RCC 7860 (cell line): Measurements from ENCODE around the gene CTDSP2.
A peak's percentile ranks its signal among the peaks of the same experiment; 100 is the strongest.

ENCODE experiments used
- DNase-seq: peaks from one replicate; pipeline ENCODE4 v3.0.0-alpha.2; 2015; ENCODE audit warnings: low spot score
- FAIRE-seq: peaks from 2 replicates; lab custom pipeline; 2012; peaks lifted over from hg19 to GRCh38; lab: Jason Lieb, UNC

The CTDSP2 gene

DNA sequence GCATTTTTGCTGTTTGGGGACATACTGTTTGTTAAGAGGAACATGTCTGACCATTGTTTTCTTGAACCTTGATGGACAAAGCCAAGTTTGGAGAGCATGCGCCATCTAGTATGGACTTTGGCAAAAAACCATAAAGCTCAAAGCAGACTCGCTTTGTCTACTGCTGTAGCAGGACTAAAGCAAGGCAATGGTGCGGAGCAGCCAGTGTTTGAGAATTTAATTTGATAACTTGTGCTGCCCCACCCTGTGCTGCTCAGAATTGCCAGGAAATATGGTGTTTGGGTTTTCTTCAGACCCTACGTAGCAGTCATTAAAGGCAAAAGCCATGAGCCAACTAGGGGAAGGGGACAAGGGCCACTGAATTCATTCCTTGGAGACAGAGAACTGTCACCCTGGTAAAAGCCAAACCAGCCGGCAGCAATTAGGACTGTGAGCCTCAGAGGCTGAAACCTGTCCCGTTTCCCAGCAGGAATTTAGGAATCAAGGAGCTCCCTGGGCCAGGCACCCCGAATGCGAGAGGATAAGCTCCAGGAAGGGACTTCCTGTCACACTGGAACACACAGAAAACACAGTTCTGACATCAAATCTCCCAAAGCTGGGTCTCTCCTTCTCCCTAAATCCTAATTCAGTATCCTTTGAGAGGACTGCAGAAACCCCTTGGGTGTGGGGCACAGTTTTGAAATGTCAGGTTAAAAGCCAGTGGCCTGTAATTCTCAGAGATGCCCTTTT, 29.1 kb downstream of the CTDSP2 start:
- FAIRE-seq, result no peak
- DNase-seq, result no peak

DNA sequence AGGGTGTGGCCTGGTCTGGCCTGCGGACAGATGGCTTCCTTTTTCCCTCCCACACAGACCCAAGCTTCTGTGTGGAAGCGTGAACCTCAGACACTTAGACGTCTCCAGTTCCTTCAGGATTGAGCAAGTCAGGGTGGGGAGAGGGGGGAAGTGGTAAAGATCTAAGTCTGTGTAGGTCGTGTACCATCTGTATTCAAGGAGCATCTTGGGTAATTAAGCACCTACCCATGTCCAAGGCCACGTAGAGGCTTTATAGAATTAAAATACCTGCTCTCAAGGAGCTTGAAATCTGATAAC, 29.7 kb downstream of the CTDSP2 start:
- DNase-seq (no peak), FAIRE-seq (no peak)

DNA sequence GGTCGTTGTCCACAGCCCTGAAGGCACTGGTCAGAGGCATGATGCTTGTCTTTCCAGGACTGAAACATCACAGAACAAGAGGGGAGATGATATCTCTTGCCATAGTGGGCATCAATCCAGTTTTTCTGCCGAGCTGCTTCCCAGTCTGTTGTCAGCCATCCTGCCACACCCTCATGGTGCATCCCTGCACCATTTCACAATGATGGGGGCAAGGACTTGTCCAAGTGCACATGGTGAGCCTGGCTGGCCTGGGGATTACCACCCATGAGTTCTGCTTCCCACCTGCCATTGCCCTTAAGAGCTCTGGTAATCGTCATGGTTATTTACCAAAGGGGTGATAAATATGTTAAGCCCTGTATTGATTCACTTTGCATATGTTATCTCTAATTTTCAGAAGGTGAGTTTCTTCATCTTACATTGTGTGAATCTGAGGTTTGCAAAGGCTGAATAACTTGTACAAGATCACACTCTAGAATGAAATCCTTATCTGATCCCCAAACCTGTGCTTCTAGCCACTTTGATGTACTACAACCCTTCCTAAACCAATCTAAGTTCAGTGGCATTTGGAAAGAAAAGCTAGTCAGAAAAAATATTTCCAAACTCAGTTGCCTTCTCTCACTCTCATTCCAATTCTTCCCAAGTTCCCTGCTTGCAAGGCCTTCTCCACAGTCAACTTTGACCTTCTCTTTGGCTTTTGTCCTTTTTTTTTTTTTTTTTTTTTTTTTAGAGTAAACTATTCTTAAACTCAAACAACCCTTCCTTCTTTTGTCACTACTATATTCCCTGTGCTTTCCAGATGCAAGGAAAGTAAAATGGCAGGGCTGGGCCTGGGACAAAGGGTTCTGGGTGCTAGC, 30.3 kb downstream of the CTDSP2 start:
- DNase-seq, result no peak
- no peak for FAIRE-seq

DNA sequence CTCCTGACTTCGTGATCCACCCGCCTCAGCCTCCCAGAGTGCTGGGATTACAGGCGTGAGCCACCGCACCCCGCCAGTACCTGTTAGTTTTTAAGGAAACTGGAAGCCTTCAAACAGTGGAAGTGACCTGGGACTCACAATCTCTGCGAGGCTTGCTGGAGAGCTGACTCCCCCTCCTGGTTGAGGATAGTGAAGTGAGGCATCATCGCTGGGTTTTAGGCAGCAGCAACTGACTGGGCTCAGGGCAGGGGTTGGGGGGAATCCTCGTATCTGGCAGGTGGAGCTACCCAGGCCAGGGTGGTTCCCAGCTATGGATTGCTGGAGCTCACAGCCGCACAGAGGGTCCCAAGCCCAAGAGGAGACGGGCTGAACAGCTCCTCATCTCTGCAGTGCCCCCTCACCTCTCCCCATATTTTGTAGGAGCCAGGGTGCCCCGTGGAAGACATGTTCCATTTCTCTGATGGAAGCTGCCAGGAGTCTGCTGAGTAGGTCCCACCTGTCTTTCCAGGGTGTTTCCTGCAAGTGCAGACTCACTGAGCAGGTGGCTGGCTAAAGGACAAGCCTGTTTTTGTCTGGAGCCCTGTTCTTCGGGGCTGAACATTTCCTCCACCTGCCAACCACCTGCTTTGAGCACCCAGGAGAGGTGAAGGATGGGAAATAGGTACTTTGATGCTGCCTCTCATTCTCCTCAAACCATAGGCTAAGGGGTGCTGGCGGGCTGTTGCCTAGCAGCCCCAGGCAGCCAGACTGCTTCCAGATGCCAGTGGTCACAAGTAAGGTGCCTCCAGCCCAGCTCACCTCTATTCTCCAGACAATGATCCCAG, 31.1 kb downstream of the CTDSP2 start:
- FAIRE-seq (no peak), DNase-seq (no peak)

DNA sequence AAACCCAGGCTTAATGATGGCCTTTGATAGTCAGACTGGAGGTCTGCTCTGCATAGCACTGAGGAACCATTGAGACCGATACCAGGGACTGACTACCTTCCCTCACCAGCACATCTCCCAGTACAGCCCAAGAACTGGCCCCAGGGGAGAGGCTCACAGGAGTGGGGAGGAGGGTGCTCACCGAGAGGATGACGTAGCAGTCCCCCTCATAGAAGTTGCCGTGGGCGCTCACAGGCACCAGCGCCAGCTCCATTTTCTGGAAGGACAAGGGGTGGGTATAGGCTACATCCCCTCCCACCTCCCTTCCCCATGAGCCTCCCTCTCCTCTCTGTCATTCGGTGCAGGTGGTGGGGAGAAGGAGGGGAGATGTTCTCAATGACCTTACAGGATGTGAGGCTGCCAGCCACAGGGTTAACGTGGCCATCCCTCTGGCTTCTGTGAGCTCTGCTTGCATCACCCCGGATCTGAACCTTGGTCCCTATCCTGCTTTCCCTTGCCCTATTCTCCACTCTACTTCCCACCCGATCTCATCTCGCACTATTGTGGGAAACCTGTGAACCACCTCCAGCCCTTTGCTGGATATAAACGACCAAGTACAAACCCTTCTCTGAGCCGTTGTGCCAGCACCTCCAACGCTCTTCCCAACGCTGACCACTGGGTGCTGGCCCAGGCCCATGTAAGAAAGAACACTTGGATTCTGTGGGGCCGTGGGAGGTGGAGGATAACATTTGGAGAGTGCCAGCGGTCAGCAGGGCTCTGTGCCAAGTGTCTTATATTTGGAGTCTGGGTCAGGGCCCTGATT, 32.4 kb downstream of the CTDSP2 start:
- no peak for FAIRE-seq
- no peak for DNase-seq

DNA sequence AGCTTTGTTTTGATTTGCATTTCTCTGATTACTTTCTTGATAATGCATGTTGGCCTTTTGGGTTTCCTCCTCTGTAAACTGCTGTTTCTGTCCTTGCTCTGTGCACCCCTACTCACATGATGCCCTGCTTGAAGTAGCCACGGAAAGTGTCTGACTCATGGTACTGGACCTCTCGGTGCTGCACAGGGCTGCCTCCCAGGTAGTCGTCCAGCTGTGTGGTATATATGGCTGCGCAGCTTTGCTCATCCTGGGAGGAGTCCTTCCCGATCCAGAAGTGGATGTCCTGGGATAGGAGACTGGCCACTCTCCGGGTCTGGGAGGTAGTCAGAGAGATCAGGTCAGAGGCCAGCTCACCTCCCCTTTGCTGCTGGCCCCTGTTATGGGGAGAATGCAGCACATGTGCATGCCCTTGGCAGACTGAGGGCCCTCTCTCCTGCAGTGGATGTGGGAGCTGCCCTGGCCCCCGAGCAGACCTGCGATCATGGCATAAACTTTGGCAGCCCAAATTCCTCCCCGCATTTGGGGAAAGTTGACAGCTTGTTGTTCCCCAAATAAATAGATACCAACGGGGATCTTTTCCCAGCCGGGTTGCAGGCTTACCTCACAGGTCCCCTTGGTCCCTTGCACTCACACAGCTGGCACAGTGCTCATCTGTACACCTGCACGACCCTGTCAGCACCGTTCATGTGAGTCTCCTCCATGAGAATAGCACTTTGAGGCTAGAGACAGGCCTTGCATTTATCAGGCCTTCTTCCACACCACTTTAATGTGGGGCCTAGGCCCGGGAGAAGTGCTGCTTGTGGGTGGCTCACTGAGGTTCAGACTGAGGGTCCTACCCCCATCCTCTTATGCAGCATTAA, 33.2 kb downstream of the CTDSP2 start:
- DNase-seq, result no peak
- FAIRE-seq, result no peak

DNA sequence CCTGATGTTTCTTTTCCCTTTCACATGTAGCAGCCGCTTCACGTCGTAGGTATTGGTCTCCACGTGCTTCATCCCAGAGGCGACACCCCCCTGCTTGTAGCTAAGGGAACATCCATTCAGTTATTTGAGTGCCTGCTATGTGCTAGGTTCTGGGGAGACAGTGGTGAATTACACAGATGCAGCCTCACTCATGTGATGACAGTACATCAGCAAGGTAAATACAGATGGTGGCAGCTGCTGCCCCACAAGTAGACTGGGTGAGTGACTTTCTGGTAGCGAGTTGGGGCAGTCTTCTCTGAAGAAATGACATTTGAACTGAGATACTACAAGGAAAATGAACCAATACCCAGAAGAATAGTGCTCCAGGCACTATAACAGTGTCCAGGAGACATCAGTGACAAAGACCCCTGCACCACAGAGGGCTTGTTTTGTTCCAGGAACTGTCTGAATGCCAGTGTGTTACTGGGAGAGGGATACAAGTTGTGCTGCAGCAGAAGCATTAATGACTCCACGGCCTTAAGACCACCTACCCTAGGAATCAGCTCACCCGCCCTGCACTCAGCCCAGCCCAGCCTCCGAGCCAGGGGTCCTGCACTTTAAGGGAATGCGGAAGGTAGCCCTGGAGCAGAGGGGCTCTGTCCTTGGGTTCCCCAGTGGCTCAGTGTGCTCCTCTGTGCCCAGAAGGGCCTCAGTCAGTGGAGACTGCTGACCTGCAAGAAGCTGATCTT, 35.3 kb downstream of the CTDSP2 start:
- FAIRE-seq, result no peak

DNA sequence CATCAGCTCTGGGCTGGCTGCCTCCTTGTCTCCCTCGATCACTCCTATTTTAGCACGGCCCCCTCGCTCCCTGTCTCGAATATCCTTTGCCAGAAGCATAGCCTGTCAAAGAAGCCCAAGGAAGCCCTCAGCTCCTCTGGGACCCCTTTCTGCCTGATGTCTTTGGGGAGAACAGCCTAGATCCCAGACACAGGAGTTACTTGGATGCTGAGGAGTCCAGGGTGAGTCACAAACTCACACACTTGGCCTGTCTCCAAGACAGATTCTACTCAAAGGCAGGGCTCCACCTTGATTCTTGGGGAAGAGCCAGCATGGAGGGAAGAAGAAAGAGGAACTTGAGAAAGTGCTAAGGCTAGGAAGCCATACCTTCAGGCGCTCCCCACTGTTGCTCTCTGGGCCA, 36.1 kb downstream of the CTDSP2 start:
- FAIRE-seq, result no peak
- peak; percentile 23 for DNase-seq

More for the DNA sequence above, 35.3 kb downstream of the CTDSP2 start:
- no peak for DNase-seq

DNA sequence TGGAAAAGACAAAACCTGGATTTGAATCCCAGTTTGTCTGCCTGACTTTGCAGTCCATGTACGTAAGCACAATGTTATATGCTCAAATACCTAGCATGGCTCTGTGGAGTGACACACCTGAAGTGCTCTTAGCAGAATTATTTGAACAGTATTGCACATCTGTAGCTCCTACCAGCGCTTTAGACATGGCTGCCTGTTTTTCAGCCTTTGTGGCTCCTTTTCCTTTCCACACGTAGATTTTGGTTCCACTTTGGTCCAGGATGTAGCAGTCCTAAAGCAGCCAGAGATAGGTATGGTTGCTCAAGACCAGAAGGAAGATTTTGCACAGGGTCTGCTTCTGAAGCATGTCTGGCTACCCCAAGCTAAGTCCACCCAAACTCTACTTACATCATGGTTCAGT, 37.1 kb downstream of the CTDSP2 start:
- DNase-seq (no peak), FAIRE-seq (no peak)

DNA sequence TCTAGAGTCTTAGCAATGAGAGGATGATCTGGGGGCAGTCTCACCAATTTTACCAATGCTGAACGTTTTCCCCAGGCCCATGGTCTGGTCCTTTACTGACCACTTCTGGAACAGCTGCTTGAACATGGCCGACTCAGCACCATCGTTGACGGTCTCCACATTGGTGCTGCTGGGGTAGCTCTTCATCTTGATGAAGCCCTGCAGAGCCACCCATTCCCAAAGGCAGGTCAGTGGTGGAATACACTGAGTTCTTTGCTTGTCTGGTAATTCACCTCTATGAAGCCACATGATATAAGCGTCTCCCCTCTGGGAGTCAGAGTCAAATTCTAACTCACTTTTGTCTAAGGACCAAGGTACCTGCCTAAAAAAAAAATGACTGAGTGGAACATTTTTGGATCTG, 38.2 kb downstream of the CTDSP2 start:
- no peak for FAIRE-seq

DNA sequence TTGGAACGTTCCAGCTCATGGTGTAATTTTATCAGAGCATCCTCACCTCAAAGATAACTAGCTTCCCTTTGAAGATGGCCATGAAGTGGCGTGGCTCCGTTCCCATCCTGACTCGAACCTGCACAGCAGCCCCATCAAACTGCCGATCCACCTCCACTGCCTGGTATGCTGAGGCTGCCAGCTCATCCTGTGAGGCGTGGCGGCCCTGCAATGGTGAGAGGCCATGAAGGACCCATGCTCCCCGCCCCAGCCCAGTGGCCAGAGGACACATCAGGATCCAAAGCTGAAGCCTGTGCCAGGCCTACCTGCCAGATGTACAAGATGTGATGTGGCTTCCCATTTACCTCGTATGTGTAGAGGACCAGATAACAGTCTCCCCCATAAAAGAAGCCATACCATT, 39.2 kb downstream of the CTDSP2 start:
- DNase-seq, result no peak
- no peak for FAIRE-seq

More for the DNA sequence above, 38.2 kb downstream of the CTDSP2 start:
- no peak for DNase-seq

DNA sequence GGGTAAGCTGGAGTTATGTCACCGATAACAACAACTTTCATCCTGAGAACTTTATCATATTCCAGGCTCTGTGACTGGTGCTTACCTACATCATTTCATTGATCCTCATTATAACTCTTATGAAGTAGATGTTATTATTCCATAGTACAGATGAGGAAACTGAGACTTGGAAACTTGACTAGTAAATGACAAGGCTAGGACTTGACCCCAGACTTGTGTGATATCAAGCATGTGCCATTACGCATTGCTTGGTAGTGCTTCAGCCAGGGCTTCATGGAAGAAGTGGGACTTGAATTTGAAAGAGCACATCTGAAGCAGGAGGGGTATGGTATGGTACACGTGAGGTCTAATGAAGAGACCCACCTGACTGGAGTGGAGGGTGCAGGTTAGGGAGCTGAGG, 39.9 kb downstream of the CTDSP2 start:
- FAIRE-seq (no peak), DNase-seq (no peak)

DNA sequence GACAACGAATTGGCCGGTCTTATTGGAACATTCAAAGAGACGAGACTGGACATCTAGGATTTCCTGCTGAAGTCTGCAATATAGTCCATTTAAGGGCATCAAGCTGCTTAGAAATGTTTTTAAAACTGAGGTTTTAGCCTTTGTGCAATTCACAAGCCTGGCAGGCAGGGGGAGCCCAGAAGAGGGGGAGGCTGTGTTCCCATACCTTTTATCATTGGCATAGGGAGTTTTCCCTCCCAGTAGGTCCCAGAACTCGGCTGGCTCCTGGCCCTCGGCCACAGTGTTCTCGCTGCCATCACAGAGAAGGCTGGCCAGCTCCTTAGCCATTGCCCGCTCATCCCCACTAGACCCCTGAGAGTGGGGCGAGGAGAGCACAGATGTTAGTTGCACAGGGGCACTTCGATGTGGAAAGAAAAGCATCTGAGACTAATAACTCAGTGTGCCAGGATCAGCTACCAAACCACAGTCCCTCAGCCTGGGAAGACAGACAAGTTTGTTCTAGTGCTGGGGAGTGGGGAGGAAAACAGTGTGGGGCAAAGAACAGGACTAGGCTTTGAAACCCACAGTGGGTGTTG, 43.1 kb downstream of the CTDSP2 start:
- FAIRE-seq (no peak), DNase-seq (peak; percentile 9)

DNA sequence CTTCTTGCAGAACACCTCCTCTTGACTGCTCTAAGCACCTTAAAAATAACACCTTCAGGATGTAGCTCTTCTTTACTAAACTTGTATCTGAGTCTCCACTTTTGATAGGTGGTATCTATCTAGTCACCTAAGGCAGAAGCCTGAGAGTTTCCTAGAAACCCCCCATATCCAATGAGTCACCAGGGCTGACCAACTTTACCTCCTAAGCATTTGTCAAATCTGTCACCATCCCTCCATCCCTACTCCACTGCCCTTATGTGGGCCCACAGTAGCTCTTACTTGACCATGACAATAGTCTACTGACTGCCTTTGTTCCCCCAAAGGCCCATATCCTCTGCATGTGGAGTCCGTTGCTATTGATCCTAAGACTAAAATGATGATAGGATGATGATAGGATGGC, 43.9 kb downstream of the CTDSP2 start:
- FAIRE-seq, result no peak
- no peak for DNase-seq

DNA sequence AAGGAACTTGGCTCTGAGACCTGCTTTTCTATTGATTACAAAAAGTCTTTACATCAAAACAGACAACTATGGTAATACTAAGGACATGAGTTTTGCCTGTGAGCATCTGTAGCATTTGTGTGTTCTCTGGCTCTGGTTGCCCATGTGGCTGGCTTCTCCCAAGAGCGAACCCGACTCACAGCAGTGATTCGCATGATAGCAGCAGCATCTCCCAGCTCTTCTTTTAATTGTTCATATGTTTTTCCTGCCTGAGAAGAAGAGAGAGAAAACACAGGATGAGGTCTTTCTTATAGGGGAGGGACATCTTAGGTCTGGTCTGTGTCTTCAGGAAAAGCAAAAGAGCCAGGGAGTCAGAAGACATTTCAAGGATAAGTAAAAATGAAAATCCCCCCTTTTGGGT, 45.6 kb downstream of the CTDSP2 start:
- no peak for DNase-seq
- FAIRE-seq, result no peak

DNA sequence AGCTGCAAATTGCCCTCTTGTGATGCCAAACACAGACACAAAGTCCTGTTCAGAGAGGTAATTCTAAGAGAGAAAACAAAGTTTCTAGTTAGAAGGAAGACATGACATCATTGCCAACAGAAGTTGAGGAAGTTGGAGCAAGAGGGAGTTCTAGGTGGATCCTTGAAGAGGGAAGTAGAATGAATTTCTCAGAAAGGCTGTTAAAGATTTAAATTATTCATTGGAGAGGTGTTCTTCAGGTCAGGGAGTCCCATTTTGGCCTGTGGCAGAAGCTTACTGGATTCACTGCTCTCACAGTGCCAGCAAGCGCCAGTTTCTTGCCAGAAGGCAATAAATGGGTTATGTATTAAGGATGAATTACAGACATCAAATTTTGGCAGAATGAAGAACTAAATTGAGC, 48.6 kb downstream of the CTDSP2 start:
- DNase-seq (no peak), FAIRE-seq (no peak)

DNA sequence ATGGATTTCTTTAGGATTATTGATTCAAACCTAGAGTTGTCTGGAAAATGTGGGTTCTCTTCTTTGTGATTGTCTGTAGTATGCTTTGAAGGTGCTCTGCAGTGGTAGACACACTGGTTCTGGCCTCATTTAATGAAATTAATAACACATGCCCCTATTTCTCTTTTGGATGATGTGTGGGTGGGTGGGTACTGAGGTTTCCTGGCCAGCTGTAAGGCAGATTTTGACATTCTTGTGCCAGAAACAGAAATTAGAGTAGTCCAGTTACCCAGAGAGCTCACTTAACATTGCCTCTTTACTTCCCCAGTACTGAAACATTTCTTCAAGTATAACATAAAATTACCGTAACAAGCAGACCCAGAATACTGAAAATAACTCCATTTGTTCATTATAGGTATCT, 49.5 kb downstream of the CTDSP2 start:
- DNase-seq (no peak), FAIRE-seq (no peak)

DNA sequence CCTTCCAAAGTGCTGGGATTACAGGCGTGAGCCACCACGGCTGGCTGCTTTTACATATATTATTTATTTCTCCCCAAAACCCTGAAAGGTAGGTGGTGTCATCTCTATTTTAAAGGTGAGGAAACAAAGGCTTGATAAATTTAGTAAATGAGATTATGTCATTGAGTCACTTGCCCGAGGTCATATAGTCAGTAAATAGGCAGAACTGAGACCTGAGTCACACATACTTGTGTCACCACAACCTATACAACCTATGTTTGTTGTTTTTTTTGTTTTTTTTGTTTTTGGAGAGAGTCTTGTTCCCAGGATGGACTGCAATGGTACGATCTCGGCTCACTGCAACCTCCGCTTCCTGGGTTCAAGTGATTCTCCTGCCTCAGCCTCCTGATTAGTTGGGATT, 51.2 kb downstream of the CTDSP2 start:
- DNase-seq, result peak; percentile 8
- FAIRE-seq, result no peak

DNA sequence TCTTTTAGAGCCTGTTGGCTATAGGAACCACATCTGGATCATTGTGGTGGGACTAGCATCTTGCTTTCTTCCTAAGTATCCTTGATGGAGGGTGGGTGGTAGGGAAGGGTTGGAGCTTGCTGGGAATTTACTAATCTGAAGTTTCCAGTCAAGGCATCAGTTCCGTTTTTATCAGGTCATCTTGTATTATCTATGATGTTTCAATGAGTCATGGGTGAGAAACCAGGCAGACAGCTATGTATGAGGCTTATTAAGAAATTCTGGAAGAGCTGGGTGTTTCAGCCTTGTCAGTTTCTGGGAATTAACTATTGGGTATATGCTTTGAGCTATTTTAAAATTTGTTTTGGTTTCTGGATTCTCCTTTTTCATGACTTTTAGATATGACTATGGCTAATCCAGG, 52.6 kb downstream of the CTDSP2 start:
- DNase-seq, result peak; percentile 46
- no peak for FAIRE-seq
